Islet of Langerhans (tissue), 1 donor: ENCODE results near the gene AARS2.

Source experiments
- FAIRE-seq: peaks from one replicate; lab custom pipeline; 2011; peaks lifted over from hg19 to GRCh38; lab: Jason Lieb, UNC

AARS2 gene

DNA sequence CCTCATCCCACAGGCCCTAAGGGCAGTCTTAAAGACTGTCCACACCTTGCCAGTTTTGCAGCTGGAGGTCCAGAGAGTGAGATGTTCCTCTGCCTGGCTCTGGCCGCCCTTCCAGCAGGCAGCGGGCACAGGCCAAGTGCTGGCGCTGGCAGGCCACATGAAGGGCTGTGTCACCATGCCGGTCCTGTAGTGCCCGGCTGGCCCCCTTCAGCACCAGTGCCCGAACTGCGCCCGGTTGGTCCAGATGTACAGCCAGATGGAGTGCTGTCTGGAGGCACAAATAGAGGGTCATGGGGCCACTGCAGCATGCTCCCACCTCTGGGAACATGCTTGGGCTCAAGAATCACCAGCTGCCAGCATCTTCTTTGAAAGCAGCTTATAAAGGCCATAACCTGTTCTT lies 51.6 kb downstream of the AARS2 start:
- no peak for FAIRE-seq

DNA sequence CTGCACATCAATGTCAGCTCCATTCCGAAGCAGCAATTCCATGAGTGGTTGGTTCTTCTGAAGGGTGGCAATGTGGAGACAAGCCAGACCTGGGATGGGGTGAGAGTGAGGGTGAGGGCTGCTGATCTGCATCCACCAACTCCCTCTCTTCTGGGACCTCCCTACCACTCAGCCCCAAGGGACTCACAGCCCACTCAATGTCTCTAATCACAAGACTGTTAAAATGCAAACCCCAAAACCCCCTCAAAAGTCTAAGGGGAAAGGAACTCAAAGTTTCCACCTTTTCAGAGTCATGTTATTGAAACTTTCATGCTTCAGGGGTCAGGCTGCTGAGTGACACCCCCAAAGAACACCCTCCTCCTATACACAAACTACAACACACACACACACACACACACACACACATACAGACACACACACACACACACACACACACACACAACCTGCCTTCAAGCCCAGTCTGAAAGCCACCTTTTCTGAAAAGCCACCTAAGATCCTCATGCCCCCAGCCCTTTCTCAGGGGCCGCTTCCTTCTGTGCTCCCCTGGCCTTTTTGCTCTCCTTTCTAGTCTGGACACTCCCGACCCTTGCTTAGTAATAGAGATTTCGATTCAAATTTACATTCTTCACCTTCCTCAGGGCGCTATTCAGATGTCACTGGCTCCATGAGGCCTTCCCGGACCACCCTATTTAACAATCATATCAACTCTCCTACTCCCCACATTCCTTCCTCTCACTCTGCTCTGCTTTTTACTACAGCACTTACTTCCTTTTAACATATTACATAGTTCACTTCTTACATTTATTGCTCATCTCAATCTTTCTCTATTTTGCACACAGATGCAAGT lies 52.5 kb downstream of the AARS2 start:
- no peak for FAIRE-seq

DNA sequence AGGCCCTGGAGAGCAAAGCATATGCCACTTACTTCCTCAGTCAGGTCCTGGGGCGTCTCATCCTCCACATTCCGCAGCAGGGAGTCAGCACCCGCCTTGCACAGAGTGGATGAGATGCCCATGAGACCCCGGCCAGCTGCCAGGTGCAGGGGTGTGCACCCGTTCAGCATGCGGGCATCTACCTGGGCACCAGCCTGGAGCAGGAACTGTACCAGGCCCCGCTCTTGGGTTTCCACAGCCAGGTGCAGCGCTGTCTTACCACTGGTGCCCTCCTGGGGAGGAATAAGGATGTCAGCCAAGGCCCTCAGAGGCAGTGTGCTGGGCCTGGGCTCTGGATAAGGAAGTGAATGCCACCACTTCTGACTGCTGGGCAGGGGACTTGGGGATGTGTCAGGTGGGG lies 53.1 kb downstream of the AARS2 start:
- no peak for FAIRE-seq

DNA sequence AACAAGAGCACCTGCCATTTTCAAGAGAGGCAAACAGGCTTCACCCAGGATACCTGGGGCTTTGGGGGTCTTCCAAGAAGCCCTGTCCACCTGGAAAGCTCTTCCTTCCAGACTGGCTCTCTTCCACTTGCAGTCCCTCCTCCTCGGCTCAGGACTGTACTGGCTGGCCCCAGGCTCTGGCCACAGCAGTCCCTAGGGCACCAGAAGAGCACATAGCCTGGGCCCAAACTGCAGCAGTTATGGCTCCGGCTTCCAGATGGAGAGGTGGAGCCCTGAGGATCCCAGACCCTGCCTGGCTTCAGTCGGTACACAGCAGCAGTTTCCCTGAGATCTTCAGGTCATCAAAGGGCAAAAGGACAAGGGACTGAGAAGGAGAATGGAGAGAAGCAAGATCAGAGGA lies 54.2 kb downstream of the AARS2 start:
- no peak for FAIRE-seq

DNA sequence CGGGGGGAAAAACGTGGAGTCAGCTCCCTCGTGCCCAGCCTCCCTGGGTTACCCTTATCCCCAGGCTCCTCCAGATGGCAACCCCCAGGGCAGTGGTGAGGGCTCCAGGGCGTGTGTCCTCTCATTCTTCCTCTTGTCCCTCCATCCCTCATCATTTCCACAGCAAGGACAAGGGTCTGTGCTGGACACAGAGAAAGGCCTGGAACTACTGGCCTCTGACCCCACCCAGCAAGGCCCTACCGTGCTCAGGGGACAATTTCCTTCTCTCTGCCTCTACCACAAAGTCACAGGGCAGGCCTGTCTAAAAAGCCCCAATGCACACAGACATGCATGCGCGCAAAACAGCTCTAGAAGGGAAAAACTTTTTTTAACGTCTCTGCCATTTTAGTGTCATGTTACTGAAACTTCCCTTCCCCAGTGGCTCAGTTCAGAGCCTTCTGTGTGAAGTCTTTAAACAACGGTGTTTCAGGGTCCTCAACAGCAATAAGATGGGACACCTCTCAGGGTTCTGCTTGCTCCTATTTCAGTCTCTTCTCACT lies 54.8 kb downstream of the AARS2 start:
- no peak for FAIRE-seq

DNA sequence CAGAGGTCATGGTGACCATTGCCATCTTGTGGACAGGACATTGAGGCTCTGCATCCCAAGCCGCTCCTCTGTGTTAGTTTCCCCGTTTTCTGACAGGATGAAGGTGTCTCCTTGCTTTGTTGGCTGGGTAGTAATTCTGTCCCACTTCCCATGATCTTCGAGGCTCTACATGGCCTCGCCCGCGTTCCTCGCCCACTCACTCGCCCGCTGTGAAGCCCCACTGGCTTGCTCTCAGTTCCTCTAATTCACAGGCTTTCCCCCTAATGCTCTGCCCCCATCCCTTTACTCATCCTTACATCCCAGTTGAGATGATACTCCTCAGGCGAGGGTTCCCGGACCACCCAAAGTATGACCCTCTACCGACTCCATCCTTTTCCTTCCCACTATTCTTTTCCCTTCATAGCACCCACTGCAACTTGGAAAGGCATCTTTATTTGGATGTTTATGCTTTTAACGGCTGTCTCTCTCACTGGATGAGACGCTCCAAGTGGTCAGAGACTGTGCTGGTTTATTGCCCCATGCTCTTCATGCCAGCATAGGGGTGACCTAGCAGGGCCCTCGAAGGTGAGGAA lies 55.3 kb downstream of the AARS2 start:
- FAIRE-seq = no peak

DNA sequence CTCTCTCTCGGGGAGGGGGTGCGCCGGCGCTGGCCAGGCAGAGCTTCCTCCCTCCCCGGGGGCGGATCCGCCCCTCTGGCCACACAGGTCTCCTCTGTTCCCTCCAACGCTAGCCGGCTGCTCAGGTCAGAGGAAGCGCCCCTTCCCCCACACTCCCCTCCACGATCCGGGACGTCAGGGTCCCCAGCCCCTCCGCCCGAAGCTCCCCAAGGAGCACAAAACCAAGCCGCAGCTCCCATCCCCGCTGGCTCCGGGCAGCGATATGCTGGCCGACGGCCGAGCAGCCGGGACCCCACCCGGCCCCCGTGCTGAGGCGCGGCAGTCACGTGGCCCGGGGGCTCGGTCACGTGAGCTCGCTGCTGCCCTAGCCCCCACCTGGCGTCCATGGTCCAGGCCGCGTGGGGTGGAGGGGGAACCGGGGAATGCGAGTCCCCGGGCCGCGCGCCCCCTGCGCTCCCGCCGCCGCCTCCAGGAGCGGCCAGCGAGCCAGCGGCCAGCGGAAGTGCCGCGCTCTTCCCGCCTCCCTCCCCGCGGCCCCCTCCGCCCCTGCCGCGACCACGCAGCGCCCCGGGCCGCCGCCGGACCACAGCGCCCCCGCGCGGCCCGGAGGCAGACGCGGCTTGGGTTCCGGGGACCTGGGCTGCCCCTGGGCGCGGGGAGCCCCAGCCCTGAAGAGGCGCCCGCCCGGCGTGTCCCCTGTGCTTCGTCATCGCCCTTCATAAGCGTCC lies 56.0 kb downstream of the AARS2 start, which contains the start of gene SLC35B2:
TSS of gene SLC35B2 (minus strand) at position 504 of the 728 bp plus-strand sequence. CDS start at position 386, 118 bp downstream.
- no peak for FAIRE-seq

DNA sequence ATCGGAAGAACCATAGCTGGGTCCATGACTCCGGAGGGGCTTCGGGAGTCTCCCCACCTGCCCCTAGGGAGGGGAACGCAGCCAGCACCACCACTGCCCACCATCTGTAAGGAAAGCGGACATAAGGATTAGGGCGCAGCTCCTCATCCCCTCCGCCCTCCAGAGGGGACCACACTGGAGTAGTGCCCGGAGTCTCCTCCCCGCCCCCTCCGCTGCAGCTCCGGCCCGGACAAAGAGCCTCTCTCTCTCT lies 56.4 kb downstream of the AARS2 start:
- no peak for FAIRE-seq

DNA sequence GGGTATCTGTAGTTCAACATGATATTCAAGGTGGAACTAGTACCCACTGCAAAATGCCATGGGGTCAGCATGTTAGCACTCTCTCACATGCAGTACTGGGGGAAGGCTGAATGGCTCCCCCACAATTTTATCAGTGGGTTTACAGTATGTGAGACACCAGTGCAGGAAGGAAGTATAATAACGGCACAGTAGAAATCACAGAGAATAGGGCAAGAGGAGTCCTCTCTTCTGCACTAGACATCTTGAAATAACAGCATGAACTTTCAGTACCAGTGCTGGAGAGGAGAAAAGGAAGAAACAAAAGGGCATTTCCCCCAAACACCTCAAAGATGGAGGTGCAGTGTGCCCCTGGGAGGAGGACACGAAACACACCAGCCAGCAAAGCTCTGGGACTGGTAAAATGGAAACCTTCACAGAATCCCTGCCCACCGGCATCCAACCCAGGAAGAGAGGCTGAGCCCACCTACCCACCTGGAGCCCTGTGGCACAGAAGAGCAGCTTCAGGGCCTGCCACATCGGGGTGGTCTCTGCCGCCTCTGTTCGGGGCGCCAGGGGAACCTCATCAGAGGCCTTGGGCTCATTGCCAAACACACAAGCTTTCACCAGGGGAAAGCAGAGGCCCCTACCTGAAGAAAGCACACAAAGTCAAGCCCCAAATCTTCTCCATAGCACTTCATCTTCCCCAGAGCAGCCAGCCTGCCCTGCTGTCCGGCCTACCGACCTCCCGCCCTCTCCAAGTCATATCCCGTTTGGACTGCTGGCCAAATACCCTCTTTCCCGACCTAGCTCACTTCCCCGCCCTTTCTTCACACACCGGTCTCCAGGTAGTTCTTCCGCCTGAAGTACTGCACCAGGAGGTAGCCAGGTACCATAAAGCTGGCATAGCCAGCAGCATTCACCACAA lies 57.0 kb downstream of the AARS2 start:
- FAIRE-seq = no peak

DNA sequence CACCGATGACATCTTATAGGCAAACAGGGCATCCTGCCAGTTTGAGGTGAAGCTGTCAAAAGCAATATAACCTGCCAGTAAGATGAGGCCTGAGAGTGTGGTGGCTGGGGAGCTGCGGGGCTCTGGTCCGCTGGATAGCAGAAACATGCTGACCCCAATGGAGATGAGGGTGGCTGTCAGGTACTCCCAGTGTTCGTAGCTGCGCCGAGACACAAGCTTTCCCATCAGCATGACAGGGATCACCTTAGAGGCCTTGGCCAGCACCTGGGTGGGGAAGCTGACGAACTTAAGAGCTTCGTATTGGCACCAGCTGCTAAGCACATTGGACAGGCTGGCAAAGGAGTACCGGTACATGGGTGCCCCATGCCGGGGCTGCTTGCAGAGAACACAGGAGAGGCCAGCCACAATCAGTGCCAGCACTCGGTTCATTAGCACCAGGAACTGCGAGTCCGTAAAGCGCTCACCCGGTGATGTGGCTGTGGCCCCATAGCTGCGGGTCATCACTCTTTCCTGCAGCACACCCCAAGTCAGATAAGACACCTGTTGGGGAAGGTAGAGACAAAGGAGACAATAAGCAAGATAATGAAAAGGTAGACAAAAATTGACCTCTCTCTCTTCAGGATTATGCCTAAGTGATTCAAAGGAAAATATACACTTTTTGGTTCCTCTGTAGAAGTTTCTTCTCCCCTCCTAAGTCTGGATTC lies 57.9 kb downstream of the AARS2 start:
- no peak for FAIRE-seq

DNA sequence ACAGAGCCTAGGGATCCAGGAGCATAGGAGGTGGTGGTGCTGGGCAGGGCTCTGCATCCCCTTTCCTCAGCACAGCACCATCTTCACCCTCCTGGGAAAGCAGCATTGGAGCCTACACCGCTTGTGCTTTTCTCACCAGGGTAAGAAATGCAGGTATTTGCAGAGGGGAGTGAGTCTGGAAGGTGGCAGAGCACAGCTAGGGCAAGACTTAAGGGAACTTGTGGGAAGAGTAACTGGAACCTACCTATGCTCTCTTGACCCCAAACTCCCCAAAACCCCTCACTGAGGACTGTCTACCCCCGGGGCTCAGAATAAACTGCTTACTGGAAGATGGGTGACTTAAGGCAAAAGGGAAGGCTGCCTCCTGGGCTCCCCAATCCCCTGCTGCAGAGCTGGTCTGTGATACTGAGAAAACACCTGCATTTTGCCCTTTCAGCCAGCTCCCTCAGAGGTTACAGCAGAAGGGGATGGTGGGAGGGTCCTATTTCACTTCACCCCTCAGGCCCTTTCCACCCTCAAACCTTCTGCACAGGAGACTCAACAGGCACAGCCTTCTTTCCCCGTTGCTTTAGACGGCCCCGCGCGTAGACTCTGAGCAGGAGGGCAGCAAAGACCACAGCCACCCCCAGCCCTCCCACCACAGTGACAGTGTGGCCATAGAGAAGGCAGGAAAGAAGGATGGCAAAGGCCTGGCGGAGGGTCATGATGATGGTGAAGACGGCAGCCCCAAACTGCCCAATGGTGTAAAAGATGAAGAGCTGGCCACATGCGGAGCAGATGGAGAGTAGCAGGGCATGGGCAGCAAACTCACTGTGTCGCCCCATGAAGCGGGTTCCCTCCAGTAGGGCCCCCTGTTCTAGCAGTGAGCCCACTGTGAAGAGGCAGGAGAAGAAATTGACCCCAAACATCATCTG lies 58.7 kb downstream of the AARS2 start:
- no peak for FAIRE-seq

DNA sequence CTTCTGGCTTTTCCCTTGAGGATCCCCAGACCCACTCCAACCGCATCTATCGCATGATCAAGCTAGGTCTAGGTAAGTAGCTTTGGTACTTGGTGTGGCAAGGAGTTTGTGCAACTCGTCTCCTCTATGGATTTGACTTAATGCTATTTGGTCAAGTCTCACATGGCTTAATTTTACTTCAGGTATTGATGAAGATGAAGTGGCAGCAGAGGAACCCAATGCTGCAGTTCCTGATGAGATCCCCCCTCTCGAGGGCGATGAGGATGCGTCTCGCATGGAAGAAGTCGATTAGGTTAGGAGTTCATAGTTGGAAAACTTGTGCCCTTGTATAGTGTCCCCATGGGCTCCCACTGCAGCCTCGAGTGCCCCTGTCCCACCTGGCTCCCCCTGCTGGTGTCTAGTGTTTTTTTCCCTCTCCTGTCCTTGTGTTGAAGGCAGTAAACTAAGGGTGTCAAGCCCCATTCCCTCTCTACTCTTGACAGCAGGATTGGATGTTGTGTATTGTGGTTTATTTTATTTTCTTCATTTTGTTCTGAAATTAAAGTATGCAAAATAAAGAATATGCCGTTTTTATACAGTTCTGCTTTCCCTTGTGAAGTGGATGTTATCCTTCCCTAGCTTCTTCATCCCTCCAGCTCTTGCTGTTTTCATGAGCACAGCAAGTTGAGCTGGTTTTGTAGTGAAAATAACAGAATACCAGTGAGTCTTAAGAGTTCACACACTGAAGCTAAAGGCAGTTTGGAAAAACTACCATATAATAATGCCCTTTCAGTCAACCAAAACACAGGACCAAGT lies 59.6 kb downstream of the AARS2 start:
- FAIRE-seq = no peak

DNA sequence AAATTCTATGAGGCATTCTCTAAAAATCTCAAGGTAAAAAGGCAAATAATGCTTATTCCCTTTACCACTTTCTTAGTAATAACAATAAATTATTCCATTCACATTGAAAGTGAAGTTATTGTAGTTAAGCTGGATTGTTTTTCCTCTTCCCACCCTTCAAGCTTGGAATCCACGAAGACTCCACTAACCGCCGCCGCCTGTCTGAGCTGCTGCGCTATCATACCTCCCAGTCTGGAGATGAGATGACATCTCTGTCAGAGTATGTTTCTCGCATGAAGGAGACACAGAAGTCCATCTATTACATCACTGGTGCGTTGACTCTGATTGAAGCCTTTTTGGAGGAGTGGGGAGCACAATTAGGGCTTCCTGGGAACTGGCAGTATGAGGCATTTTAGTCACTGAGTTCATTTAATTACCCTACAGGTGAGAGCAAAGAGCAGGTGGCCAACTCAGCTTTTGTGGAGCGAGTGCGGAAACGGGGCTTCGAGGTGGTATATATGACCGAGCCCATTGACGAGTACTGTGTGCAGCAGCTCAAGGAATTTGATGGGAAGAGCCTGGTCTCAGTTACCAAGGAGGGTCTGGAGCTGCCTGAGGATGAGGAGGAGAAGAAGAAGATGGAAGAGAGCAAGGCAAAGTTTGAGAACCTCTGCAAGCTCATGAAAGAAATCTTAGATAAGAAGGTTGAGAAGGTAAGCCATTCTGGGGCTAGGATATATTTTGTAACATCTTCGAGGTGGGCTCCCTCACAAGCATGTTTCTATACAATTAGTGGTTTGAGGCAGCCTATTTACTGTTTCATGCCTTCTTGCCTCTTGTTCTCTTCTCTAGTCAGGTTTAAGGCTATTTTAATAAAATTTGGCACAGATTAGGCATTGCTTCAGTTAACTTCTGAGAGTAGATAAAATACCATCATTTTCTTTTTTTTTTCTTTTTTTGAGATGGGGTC lies 61.3 kb downstream of the AARS2 start:
- no peak for FAIRE-seq

DNA sequence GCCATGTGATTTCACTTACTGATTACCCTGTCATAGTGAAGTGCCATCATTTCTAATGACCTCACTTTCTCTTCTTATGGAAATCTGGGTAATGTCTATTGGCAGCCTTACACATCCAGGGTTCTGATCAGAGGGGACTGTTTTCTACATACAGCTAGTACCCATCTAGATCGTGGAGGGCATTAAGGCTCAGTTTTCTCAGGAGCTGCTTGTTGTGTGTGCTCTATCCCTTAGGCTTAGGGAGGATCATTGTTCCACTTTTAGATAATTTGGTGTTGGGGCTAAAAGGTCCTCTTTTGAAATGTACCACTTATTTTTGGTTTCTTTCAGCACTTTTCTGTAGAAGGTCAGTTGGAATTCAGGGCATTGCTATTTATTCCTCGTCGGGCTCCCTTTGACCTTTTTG lies 62.4 kb downstream of the AARS2 start:
- FAIRE-seq = no peak

DNA sequence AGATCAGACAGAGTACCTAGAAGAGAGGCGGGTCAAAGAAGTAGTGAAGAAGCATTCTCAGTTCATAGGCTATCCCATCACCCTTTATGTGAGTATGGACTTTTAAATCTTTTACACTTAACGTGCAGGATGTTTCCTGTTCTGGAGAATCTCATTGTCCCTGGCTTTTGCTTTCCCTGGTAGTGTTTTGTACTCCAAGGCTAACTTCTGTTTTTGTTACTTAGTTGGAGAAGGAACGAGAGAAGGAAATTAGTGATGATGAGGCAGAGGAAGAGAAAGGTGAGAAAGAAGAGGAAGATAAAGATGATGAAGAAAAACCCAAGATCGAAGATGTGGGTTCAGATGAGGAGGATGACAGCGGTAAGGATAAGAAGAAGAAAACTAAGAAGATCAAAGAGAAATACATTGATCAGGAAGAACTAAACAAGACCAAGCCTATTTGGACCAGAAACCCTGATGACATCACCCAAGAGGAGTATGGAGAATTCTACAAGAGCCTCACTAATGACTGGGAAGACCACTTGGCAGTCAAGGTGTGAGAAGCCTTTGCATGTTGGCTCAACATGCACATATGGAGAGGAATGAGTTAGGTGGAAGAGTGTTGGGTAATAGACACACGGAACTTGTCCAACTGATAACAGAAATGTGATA lies 63.0 kb downstream of the AARS2 start:
- FAIRE-seq = no peak
